Measurements from ENCODE around the gene NLGN4Y.

DNA sequence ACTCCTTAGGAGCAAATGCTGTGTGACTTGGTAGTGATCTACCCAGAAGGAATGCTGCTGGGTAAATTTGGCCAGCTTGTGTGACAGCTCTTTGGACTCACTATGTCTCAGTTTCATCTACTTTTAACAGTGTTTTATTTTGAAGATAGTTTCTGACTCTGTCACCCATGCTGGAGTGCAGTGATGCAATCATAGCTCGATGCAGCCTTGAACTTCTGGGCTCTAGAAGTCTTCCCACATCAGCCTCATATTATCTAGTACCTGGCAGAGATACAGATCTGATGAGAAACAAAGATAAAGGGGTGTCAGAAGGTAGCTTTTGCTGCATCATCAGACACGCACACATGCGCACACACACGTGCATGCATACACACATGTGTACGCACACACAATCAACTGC is 19.2 kb downstream of the NLGN4Y start:
- TF ChIP-seq, protein P1, sequence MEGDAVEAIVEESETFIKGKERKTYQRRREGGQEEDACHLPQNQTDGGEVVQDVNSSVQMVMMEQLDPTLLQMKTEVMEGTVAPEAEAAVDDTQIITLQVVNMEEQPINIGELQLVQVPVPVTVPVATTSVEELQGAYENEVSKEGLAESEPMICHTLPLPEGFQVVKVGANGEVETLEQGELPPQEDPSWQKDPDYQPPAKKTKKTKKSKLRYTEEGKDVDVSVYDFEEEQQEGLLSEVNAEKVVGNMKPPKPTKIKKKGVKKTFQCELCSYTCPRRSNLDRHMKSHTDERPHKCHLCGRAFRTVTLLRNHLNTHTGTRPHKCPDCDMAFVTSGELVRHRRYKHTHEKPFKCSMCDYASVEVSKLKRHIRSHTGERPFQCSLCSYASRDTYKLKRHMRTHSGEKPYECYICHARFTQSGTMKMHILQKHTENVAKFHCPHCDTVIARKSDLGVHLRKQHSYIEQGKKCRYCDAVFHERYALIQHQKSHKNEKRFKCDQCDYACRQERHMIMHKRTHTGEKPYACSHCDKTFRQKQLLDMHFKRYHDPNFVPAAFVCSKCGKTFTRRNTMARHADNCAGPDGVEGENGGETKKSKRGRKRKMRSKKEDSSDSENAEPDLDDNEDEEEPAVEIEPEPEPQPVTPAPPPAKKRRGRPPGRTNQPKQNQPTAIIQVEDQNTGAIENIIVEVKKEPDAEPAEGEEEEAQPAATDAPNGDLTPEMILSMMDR (conservative IDR thresholded peaks at IDR 0.05 in 1 of 2, IDR thresholded peaks at IDR 0.05 in 1 of 2; ENCODE audit: low read depth in 1 of 2, low read length in 2 of 2) = no peak
- no peak for TF ChIP-seq EZH2 (IDR thresholded peaks at IDR 0.05; ENCODE audit: low read length, missing control alignments)
